ENCODE data around the gene TECPR1.

Gene TECPR1

DNA sequence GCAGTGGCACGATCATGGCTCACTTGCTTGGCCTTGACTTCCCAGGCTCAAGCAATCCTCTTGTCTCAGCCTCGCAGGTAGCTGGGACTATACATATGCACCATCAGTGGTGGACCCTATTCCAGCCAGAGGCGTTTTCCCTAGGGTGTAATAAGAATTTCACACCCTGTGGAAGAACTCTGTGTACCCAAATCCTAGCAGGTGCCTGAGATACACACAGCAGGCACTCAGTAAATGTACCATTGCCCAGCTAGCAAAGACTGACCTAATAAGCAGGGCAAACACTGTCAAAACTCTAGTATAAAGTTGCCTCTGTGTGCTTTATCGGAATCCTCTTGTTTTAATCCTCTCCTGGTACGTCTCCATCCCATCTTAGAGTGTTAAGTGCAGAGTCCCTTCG, 74.5 kb downstream of the TECPR1 start:
- ChIA-PET POLR2A (no interaction called here), CTCF (interaction anchor here (1.5 to 4.5 kb wide), 3 partner anchors 9 to 156 kb away, joined by 3 to 27 read pairs (median 20); no protein-coding TSS in a partner anchor)
- Histone ChIP-seq H3K27ac (ENCODE audit: extremely low read depth, low read depth, low read length) (no peak overlapping the region), H3K36me3 (ENCODE audit: control insufficient read depth in 2 of 2, insufficient read depth in 1 of 2, low read length in 2 of 2) (peaks cover 6 to 22% of the 10 kb centered on the region in 2 experiments; a peak in 1 of 3 replicates), H3K4me1 (ENCODE audit: control insufficient read depth, insufficient read depth, low read length) (no peaks in the 10 kb centered on the region), H3K9me3 (ENCODE audit: control insufficient read depth, insufficient read depth, low read depth, low read length) (no peaks in the 10 kb centered on the region), H3K4me3 (ENCODE audit: low read depth, low read length) (no peak overlapping the region)
- TF ChIP-seq ZNF610 (tag by site-specific recombination; IDR thresholded peaks at IDR 0.05; ENCODE audit: borderline replicate concordance) (no peak), ZNF660 (tag by site-specific recombination; IDR thresholded peaks at IDR 0.05) (no peak), SCRT1 (tag by site-specific recombination; IDR thresholded peaks at IDR 0.05; ENCODE audit: borderline replicate concordance) (no peak), HOXC10 (CRISPR knock-in tag; IDR thresholded peaks at IDR 0.05) (no peak), ZNF155 (tag by site-specific recombination; IDR thresholded peaks at IDR 0.05) (no peak), SCRT2 (tag by site-specific recombination; IDR thresholded peaks at IDR 0.05) (no peak)

DNA sequence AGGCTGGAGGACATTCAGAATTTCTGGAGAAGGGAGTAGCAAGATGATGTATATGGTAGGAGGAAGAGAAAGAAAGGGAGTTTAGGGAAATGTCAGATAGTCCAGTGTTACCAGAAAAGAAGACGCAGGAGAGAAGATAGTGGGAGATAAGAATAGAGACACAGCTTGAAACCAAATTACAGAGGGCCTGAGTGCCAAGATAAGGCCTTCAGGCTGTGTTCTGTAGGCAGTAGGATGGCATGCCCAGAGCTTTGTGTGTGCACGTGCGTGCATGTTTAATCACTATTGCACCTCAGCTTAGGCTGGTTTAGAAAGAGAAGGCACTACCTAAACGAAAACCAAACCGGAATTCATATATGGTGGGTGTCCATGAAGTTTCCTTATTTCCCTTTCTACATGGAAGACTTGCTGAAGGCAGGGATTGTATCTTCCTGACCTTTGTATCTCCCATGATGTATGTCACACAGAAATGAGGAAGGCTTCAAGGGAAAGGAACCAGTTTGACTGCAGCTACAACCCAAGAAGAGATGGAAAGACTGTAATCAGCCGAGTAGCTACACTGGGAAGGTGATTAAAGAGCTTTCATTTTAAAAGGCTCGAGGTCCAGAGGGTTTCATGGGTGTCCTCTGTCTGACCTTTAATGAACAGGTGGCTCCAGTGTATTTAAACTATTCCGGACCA, 76.6 kb downstream of the TECPR1 start:
- H3K4me3 ChIP-seq (ENCODE audit: low read depth, low read length): no peak overlapping the region
- ChIA-PET CTCF (interaction anchor here (0.6 to 4.0 kb wide), 4 partner anchors 46 to 847 kb away, joined by 3 to 20 read pairs (median 3); no protein-coding TSS in a partner anchor), POLR2A (no interaction called here)
- peaks cover 6 to 30% of the 10 kb centered on the region in 2 experiments; a peak in 2 of 3 replicates for H3K36me3 ChIP-seq (ENCODE audit: control insufficient read depth in 2 of 2, insufficient read depth in 1 of 2, low read length in 2 of 2)
- TF ChIP-seq, protein P1, sequence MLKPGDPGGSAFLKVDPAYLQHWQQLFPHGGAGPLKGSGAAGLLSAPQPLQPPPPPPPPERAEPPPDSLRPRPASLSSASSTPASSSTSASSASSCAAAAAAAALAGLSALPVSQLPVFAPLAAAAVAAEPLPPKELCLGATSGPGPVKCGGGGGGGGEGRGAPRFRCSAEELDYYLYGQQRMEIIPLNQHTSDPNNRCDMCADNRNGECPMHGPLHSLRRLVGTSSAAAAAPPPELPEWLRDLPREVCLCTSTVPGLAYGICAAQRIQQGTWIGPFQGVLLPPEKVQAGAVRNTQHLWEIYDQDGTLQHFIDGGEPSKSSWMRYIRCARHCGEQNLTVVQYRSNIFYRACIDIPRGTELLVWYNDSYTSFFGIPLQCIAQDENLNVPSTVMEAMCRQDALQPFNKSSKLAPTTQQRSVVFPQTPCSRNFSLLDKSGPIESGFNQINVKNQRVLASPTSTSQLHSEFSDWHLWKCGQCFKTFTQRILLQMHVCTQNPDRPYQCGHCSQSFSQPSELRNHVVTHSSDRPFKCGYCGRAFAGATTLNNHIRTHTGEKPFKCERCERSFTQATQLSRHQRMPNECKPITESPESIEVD (tag by site-specific recombination; IDR thresholded peaks at IDR 0.05): no peak
- H3K4me1 ChIP-seq (ENCODE audit: control insufficient read depth, insufficient read depth, low read length): no peaks in the 10 kb centered on the region
- H3K9me3 ChIP-seq (ENCODE audit: control insufficient read depth, insufficient read depth, low read depth, low read length): no peaks in the 10 kb centered on the region
- no peak overlapping the region for H3K27ac ChIP-seq (ENCODE audit: extremely low read depth, low read depth, low read length)

DNA sequence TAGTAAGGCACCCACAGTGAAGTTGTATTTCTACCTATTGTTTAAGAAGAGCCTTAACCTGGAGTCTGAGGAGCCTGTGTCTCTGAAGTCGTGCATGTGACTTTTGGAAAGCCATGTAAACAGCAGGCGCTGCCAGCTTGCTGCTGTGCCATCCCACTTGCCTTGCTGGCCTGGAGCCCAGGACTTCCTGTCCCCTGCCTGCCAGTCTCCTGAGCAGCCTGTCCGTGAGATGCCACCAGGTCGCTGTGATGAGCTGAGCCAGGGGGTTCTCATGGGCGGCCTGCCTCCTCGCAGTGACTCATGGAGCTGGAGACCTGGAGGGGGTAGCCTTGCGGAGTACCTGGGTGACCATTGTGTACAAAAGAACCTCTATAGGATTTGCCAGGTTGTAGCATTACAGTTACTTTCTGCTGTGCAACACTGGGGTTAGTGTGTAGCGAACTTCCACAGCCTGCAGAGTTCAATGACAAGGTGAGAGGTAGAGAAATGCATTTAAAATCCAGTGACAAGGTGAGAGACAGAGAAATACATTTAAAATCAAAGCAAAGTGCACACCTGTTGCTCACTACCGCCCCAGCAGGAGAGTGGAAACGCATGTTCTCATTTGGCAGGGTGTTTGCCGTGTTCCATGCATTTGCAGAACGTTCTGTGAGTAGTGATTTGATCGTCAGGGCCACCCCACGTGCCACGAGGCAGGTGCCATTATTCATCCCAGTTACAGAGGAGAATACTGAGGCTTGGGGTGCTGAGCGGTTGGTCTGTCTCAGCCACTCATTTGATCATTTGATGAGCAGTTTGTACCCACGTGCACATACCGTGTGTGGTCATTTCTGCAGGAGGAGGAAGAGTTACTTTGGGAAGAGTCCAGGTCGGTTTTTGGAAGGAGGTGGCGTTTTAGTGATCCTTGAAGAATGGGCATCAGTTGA, 77.4 kb downstream of the TECPR1 start:
- H3K4me3 ChIP-seq (ENCODE audit: low read depth, low read length): no peak overlapping the region
- TF ChIP-seq SCRT1 (tag by site-specific recombination; IDR thresholded peaks at IDR 0.05; ENCODE audit: borderline replicate concordance) (0 out of 2 replicates have a peak, but pooled peaks have one; percentile 39), ZNF211 (tag by site-specific recombination; IDR thresholded peaks at IDR 0.05; ENCODE audit: low read depth) (no peak), SCRT2 (tag by site-specific recombination; IDR thresholded peaks at IDR 0.05) (peak; percentile 86)
- ChIA-PET CTCF (interaction anchor here (0.6 to 4.0 kb wide), 3 partner anchors 153 to 155 kb away, joined by 3 to 20 read pairs (median 3); no protein-coding TSS in a partner anchor), POLR2A (no interaction called here)
- no peaks in the 10 kb centered on the region for H3K4me1 ChIP-seq (ENCODE audit: control insufficient read depth, insufficient read depth, low read length)
- H3K27ac ChIP-seq (ENCODE audit: extremely low read depth, low read depth, low read length): no peak overlapping the region
- no peaks in the 10 kb centered on the region for H3K9me3 ChIP-seq (ENCODE audit: control insufficient read depth, insufficient read depth, low read depth, low read length)
- peaks cover 6 to 27% of the 10 kb centered on the region in 2 experiments; a peak in 2 of 3 replicates for H3K36me3 ChIP-seq (ENCODE audit: control insufficient read depth in 2 of 2, insufficient read depth in 1 of 2, low read length in 2 of 2)

DNA sequence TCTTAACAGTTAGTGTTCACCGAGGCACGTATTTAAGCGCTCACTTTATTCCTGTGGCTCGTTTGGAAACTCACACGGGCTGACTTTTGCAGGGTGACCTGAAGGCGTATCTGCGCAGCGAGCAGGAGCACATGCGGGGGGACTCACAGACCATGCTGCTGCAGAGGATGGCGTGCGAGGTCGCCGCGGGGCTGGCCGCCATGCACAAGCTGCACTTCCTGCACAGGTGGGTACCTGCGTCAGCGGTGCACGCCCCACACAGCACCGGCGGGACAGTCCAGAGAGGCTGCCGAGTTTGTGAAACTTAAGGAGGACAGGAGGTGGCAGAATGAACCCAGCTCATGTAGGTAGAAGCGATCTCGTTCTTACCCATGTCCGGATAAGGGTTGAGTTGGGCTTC, 80.6 kb downstream of the TECPR1 start:
- Histone ChIP-seq H3K4me3 (ENCODE audit: low read depth, low read length) (no peak overlapping the region), H3K36me3 (ENCODE audit: control insufficient read depth in 2 of 2, insufficient read depth in 1 of 2, low read length in 2 of 2) (peaks cover 6 to 26% of the 10 kb centered on the region in 2 experiments; a peak in 2 of 3 replicates), H3K27ac (ENCODE audit: extremely low read depth, low read depth, low read length) (no peak overlapping the region), H3K9me3 (ENCODE audit: control insufficient read depth, insufficient read depth, low read depth, low read length) (no peaks in the 10 kb centered on the region), H3K4me1 (ENCODE audit: control insufficient read depth, insufficient read depth, low read length) (no peaks in the 10 kb centered on the region)
- TF ChIP-seq ZNF837 (tag by site-specific recombination; IDR thresholded peaks at IDR 0.05) (no peak), ZNF24 (tag by site-specific recombination; IDR thresholded peaks at IDR 0.05) (no peak), ZNF830 (tag by site-specific recombination; IDR thresholded peaks at IDR 0.05; ENCODE audit: low read depth) (no peak), ZNF623 (tag by site-specific recombination; IDR thresholded peaks at IDR 0.05) (no peak), ZNF202 (tag by site-specific recombination; IDR thresholded peaks at IDR 0.05; ENCODE audit: borderline replicate concordance) (no peak), GLI4 (tag by site-specific recombination; IDR thresholded peaks at IDR 0.05) (no peak), ZNF555 (tag by site-specific recombination; conservative IDR thresholded peaks at IDR 0.05) (no peak), SP3 (tag by site-specific recombination; IDR thresholded peaks at IDR 0.05) (no peak), ZNF155 (tag by site-specific recombination; IDR thresholded peaks at IDR 0.05) (no peak), ZNF701 (tag by site-specific recombination; IDR thresholded peaks at IDR 0.05) (no peak)
- TF ChIP-seq, protein P2, sequence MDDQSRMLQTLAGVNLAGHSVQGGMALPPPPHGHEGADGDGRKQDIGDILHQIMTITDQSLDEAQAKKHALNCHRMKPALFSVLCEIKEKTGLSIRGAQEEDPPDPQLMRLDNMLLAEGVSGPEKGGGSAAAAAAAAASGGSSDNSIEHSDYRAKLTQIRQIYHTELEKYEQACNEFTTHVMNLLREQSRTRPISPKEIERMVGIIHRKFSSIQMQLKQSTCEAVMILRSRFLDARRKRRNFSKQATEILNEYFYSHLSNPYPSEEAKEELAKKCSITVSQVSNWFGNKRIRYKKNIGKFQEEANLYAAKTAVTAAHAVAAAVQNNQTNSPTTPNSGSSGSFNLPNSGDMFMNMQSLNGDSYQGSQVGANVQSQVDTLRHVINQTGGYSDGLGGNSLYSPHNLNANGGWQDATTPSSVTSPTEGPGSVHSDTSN (CRISPR knock-in tag; IDR thresholded peaks at IDR 0.05): no peak
- TF ChIP-seq, protein P3, sequence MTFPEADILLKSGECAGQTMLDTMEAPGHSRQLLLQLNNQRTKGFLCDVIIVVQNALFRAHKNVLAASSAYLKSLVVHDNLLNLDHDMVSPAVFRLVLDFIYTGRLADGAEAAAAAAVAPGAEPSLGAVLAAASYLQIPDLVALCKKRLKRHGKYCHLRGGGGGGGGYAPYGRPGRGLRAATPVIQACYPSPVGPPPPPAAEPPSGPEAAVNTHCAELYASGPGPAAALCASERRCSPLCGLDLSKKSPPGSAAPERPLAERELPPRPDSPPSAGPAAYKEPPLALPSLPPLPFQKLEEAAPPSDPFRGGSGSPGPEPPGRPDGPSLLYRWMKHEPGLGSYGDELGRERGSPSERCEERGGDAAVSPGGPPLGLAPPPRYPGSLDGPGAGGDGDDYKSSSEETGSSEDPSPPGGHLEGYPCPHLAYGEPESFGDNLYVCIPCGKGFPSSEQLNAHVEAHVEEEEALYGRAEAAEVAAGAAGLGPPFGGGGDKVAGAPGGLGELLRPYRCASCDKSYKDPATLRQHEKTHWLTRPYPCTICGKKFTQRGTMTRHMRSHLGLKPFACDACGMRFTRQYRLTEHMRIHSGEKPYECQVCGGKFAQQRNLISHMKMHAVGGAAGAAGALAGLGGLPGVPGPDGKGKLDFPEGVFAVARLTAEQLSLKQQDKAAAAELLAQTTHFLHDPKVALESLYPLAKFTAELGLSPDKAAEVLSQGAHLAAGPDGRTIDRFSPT (tag by site-specific recombination; IDR thresholded peaks at IDR 0.05): no peak
- CTCF ChIA-PET: interaction anchor here (0.6 to 13.8 kb wide), 2 partner anchors 153 to 199 kb away, joined by 4 to 533 read pairs; no protein-coding TSS in a partner anchor
- POLR2A ChIA-PET: no interaction called here

Data from HEK293 (cell line).